Suprapubic skin (tissue), 4 donors: ENCODE measurements around the gene PI4K2A. TPM values are rescaled to one million over a fixed set of nuclear protein-coding genes. Genes with fewer than 3 reads are reported as not detected.
A peak's percentile ranks its signal among the peaks of the same experiment; 100 is the strongest.

Experiments
- DNase-seq, 2 donors: peaks; one replicate each; pipeline ENCODE4 v3.0.0-alpha.2; 2019; ENCODE audit warnings: low spot score in 2 of 2
- H3K27ac ChIP-seq: fragments of 200-600 bp; sonication (generic); one replicate; pipeline ENCODE4 v1.5.1; 2019
- H3K27me3 ChIP-seq: fragments of 200-600 bp; sonication (generic); one replicate; pipeline ENCODE4 v1.5.1; 2019
- H3K36me3 ChIP-seq: fragments of 200-600 bp; sonication (generic); one replicate; pipeline ENCODE4 v1.5.1; 2019
- H3K4me1 ChIP-seq: fragments of 200-600 bp; sonication (generic); one replicate; pipeline ENCODE4 v1.5.1; 2019
- H3K4me3 ChIP-seq: fragments of 200-600 bp; sonication (generic); one replicate; pipeline ENCODE4 v1.5.1; 2019; ENCODE audit warnings: mild to moderate bottlenecking
- H3K9me3 ChIP-seq: fragments of 200-600 bp; sonication (generic); one replicate; pipeline ENCODE4 v1.5.1; 2019
- EP300 ChIP-seq: sonication (generic); formaldehyde crosslinking; IDR thresholded peaks from one replicate; pipeline ENCODE4 v1.6.1; 2017; ENCODE audit warnings: antibody characterized with exemption
- POLR2A ChIP-seq, 2 donors: fragments of 450-650 bp; IDR thresholded peaks; one replicate each; pipeline ENCODE4 v1.6.1; 2017; ENCODE audit warnings: antibody characterized with exemption in 2 of 2, mild to moderate bottlenecking in 2 of 2, moderate library complexity in 2 of 2
- POLR2AphosphoS5 ChIP-seq, 3 donors: sonication (generic); formaldehyde crosslinking; IDR thresholded peaks; one replicate each; pipeline ENCODE4 v1.6.1; 2017; ENCODE audit warnings: antibody characterized with exemption in 3 of 3
- WGBS: methylation state at CpG from one replicate; pipeline ENCODE4 v1.1.5; 2018; 5-methylcytosine and 5-hydroxymethylcytosine counted together
- total RNA-seq, 4 donors: library from RNA; depleted of rRNA; stranded (reverse); fragments of >200 nt; gene quantifications; one replicate each; pipeline ENCODE4 v1.1.0, GENCODE V29; 2016
- TF ChIP-seq, protein P1 (sequence below), 2 donors: fragments of 200-600 bp in 1 of 2; fragments of 450-650 bp in 1 of 2; sonication (generic) in 1 of 2; IDR thresholded peaks; one replicate each; pipeline ENCODE4 v1.5.1; 2016 to 2019; ENCODE audit warnings: antibody characterized with exemption in 2 of 2, mild to moderate bottlenecking in 1 of 2, moderate library complexity in 1 of 2

The PI4K2A gene
- total RNA-seq, 4 donors from 2014 or later: 13.2 to 24.0 (median 20.9) TPM

DNA sequence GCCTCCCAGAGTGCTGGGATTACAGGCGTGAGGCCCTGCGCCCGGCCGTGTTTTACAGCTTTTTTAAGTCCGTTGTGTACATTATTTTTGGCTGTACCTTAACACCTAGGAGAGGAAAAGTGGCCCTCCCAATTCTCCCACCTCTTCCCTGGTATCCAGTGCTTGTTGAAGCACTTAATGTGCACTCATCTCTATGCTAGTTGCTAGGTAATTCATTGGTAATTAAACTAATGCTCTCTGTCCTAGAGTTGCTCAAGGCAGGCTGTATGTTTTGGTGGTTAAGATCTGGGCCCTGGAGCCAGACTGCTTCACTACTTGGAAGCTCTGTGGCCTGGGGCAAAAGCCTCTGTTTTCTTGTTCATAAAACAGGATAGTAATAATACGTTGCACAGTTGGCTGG is 27.0 kb downstream of the PI4K2A start:
- no peak for DNase-seq
- peaks cover 74% of the 10 kb centered on the region for H3K36me3 ChIP-seq
- H3K4me1 ChIP-seq: no peaks in the 10 kb centered on the region
- 94% methylated on average over 6 of the region's 6 CpGs for WGBS
- H3K27me3 ChIP-seq: no peaks in the 10 kb centered on the region
- H3K9me3 ChIP-seq: no peaks in the 10 kb centered on the region
- TF ChIP-seq POLR2A (IDR thresholded peaks at IDR 0.05) (no peak), EP300 (no peak), POLR2AphosphoS5 (IDR thresholded peaks at IDR 0.05) (no peak)
- TF ChIP-seq, protein P1, sequence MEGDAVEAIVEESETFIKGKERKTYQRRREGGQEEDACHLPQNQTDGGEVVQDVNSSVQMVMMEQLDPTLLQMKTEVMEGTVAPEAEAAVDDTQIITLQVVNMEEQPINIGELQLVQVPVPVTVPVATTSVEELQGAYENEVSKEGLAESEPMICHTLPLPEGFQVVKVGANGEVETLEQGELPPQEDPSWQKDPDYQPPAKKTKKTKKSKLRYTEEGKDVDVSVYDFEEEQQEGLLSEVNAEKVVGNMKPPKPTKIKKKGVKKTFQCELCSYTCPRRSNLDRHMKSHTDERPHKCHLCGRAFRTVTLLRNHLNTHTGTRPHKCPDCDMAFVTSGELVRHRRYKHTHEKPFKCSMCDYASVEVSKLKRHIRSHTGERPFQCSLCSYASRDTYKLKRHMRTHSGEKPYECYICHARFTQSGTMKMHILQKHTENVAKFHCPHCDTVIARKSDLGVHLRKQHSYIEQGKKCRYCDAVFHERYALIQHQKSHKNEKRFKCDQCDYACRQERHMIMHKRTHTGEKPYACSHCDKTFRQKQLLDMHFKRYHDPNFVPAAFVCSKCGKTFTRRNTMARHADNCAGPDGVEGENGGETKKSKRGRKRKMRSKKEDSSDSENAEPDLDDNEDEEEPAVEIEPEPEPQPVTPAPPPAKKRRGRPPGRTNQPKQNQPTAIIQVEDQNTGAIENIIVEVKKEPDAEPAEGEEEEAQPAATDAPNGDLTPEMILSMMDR (IDR thresholded peaks at IDR 0.05): no peak
- H3K4me3 ChIP-seq: no peak overlapping the region
- H3K27ac ChIP-seq: no peak overlapping the region

DNA sequence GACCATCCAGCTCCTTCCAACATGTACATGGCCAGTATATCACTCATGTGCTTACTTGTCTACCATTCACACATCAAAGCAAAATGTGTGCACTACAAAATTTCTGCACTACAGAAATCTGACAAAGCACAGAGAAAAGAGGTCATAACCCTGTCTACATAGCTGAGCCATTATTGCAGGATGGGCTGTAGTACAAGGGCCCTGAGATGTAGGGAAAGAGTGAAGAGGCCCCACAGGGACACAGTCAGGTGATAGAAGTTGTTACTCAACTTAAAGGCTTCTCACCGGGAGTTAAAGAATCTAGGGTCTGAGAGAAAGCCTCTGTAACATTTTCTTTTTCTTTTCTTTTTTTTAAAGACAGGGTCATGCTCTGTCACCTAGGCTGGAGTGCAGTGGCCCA is 29.1 kb downstream of the PI4K2A start:
- Histone ChIP-seq H3K9me3 (no peaks in the 10 kb centered on the region), H3K36me3 (peaks cover 82% of the 10 kb centered on the region), H3K4me1 (no peaks in the 10 kb centered on the region), H3K4me3 (no peak overlapping the region), H3K27me3 (no peaks in the 10 kb centered on the region), H3K27ac (no peak overlapping the region)
- TF ChIP-seq POLR2AphosphoS5 (IDR thresholded peaks at IDR 0.05) (no peak), POLR2A (IDR thresholded peaks at IDR 0.05) (no peak), EP300 (no peak)
- TF ChIP-seq, protein P1 (IDR thresholded peaks at IDR 0.05): no peak
- 82% methylated on average over 1 of the region's 1 CpG for WGBS
- DNase-seq: no peak

DNA sequence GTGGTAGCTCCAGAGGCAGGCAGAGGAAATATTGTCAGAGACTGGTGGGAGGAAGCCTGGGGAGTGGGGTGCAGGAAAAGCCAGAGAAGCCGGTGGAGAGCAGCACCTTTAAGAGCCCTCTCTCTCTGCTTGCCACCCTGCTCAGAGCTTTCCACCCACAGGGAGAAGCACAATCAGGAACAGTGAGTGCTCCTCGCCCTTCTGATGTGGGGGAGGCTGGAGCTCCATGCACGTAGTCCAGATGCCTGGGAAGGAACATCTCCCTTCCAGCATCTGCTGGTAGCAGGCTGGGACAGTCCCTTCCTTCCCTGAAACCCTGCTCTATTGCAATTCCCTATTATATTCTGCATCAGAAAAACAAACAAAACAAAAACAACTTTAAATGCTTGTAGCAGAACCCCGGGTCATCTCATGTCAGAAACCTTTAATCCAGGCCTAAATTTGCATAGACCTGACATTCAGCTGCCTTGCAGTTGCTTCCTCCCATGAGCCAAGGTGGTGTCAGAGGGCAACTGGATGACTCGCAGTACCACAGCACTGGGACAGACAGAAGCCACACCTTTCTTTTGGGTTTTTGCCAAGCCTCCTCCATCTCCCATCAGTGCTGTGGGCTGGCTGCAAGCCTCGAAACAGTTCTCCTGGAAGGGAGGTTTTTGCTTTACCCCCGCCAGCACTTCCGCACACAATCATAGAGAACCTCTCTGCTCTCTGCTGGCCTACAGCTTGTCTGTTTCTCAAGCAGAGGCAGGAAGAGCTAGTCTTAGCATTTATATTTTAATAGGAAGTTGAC is 33.5 kb downstream of the PI4K2A start:
- H3K27me3 ChIP-seq: no peaks in the 10 kb centered on the region
- 69% methylated on average over 8 of the region's 8 CpGs for WGBS
- H3K4me1 ChIP-seq: peaks cover 14% of the 10 kb centered on the region
- no peak for DNase-seq
- TF ChIP-seq POLR2AphosphoS5 (IDR thresholded peaks at IDR 0.05): no peak
- TF ChIP-seq POLR2A (IDR thresholded peaks at IDR 0.05): no peak
- TF ChIP-seq, protein P1 (IDR thresholded peaks at IDR 0.05): no peak
- TF ChIP-seq EP300: no peak
- no peak overlapping the region for H3K27ac ChIP-seq
- peaks cover 83% of the 10 kb centered on the region for H3K36me3 ChIP-seq
- no peak overlapping the region for H3K4me3 ChIP-seq
- H3K9me3 ChIP-seq: no peaks in the 10 kb centered on the region

DNA sequence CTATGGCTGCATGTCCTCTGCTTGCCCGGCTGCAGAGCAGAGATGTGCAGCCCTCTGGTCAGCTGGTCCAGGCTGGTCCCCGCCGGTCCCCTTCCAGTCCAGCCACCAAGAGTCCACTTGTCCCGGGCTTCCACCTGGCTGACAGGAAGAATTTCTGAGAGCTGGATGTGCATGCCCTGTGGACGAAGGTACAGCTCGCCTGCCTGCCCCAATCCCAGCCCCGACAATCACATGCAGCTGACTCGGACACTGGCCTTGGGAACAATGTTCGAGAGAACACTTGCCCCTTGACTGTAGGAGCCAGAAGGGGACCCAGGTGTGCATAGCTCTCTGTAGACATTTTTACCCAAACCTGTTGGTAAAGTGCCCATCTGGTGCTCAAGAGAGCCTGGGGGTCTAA is 34.8 kb downstream of the PI4K2A start:
- DNase-seq: no peak
- Histone ChIP-seq H3K9me3 (no peaks in the 10 kb centered on the region), H3K27ac (no peak overlapping the region), H3K4me3 (no peak overlapping the region), H3K4me1 (peaks cover 15% of the 10 kb centered on the region), H3K27me3 (no peaks in the 10 kb centered on the region), H3K36me3 (peaks cover 83% of the 10 kb centered on the region)
- WGBS: 91% methylated on average over 6 of the region's 9 CpGs
- no peak for TF ChIP-seq EP300
- no peak for TF ChIP-seq POLR2AphosphoS5 (IDR thresholded peaks at IDR 0.05)
- TF ChIP-seq, protein P1 (IDR thresholded peaks at IDR 0.05): no peak
- no peak for TF ChIP-seq POLR2A (IDR thresholded peaks at IDR 0.05)

DNA sequence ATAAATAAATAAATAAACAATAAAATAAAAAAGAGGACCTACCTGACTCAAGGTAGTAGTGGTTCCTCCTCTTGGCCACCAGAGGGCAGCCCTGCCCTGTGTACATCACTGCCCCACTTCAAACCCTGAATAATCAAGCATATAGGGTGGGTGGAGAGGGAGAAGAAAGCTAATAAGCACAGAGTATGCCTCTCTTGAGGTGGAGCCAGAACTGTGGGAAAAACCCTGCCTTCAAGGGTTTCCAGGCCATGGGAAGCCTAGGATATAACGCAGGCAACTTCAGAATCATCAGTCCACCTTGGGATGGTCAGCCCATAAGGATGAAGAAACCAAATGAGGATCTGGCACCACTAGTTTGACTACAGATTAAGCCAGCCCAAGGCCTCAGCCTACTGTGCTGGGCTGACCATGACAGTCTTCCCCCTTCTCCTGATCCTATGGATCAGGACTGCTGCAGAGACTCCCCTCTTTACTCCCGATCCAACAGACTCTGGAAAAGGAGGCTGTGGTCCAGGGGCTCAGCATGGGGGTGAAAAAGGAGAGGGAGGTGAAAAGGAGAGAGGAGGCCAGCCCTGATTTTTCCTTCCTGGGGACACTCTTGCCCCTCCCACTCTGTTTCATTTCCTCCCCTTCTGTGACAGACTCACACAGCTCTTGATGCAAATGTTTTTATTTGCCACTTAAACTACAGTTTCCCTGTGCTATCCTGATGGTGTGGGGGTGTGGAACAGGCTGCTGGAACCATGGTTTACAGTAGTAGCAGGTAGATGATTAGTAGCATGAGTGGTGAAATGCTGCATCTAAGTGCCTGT is 36.5 kb downstream of the PI4K2A start:
- H3K27ac ChIP-seq: no peak overlapping the region
- 93% methylated on average over 2 of the region's 2 CpGs for WGBS
- H3K9me3 ChIP-seq: no peaks in the 10 kb centered on the region
- peaks cover 68% of the 10 kb centered on the region for H3K36me3 ChIP-seq
- peaks cover 26% of the 10 kb centered on the region for H3K4me1 ChIP-seq
- no peak overlapping the region for H3K4me3 ChIP-seq
- H3K27me3 ChIP-seq: no peaks in the 10 kb centered on the region
- TF ChIP-seq, protein P1 (IDR thresholded peaks at IDR 0.05): peak; percentile 49 to 87
- no peak for TF ChIP-seq POLR2A (IDR thresholded peaks at IDR 0.05)
- no peak for DNase-seq
